Neural progenitor cell (in vitro differentiated cells): ENCODE measurements around the gene ARAP2. TPM values are rescaled to one million over a fixed set of nuclear protein-coding genes. Genes with fewer than 3 reads are reported as not detected.

Source experiments
- DNase-seq: peaks from one replicate; pipeline ENCODE4 v3.0.0-alpha.2; 2016; ENCODE audit warnings: low spot score
- H2AFZ ChIP-seq: fragments of 200-600 bp; sonication (generic); replicated peaks from 2 replicates; pipeline ENCODE4 v1.6.1; 2016; ENCODE audit warnings: antibody characterized with exemption
- H3F3A ChIP-seq: fragments of 200-600 bp; sonication (generic); 2 replicates; pipeline ENCODE4 v1.6.1; 2016; ENCODE audit warnings: antibody characterized with exemption, low read depth
- H3K27ac ChIP-seq: fragments of 200-600 bp; sonication (generic); 2 replicates; pipeline ENCODE4 v1.5.1; 2016; ENCODE audit warnings: mild to moderate bottlenecking
- H3K27me3 ChIP-seq: fragments of 200-600 bp; sonication (generic); 2 replicates; pipeline ENCODE4 v1.6.1; 2016; ENCODE audit warnings: mild to moderate bottlenecking, moderate library complexity
- H3K36me3 ChIP-seq: fragments of 200-600 bp; sonication (generic); 2 replicates; pipeline ENCODE4 v1.5.1; 2016
- H3K4me1 ChIP-seq: fragments of 200-600 bp; sonication (generic); 2 replicates; pipeline ENCODE4 v1.6.1; 2016; ENCODE audit warnings: mixed run types
- H3K4me2 ChIP-seq: fragments of 200-600 bp; sonication (generic); 2 replicates; pipeline ENCODE4 v1.6.1; 2016
- H3K4me3 ChIP-seq: fragments of 200-600 bp; sonication (generic); 2 replicates; pipeline ENCODE4 v1.5.1; 2016
- H3K79me2 ChIP-seq: fragments of 200-600 bp; sonication (generic); 2 replicates; pipeline ENCODE4 v1.6.1; 2016; ENCODE audit warnings: low read depth
- H3K9ac ChIP-seq: fragments of 200-600 bp; sonication (generic); 2 replicates; pipeline ENCODE4 v1.6.1; 2016
- H3K9me3 ChIP-seq: fragments of 200-600 bp; sonication (generic); 2 replicates; pipeline ENCODE4 v1.5.1; 2016; ENCODE audit warnings: low read depth
- H4K20me1 ChIP-seq: fragments of 200-600 bp; sonication (generic); 2 replicates; pipeline ENCODE4 v1.6.1; 2016; ENCODE audit warnings: low read depth
- H3K27ac Mint-ChIP-seq: 3 replicates; pipeline ENCODE4 v1.8.0; 2021; ENCODE audit warnings: mixed read lengths
- H3K27me3 Mint-ChIP-seq: 2 replicates; pipeline ENCODE4 v1.8.0; 2022; ENCODE audit warnings: low read depth, mild to moderate bottlenecking, inconsistent platforms, moderate library complexity, mixed read lengths; ENCODE audit not compliant: insufficient read depth
- H3K36me3 Mint-ChIP-seq: 3 replicates; pipeline ENCODE4 v1.8.0; 2021; ENCODE audit warnings: mixed read lengths
- H3K4me1 Mint-ChIP-seq: 3 replicates; pipeline ENCODE4 v1.8.0; 2021; ENCODE audit warnings: mixed read lengths
- H3K4me3 Mint-ChIP-seq: 3 replicates; pipeline ENCODE4 v1.8.0; 2021; ENCODE audit warnings: mild to moderate bottlenecking, moderate library complexity, mixed read lengths
- H3K9me3 Mint-ChIP-seq: 3 replicates; pipeline ENCODE4 v1.8.0; 2020; ENCODE audit warnings: mixed read lengths
- EZH2 ChIP-seq: fragments of 200-600 bp; sonication (generic); IDR thresholded peaks from 2 replicates; pipeline ENCODE4 v1.6.1; 2017; ENCODE audit warnings: antibody characterized with exemption, mild to moderate bottlenecking, moderate library complexity
- EZH2phosphoT487 ChIP-seq: fragments of 200-600 bp; sonication (generic); IDR thresholded peaks from 2 replicates; pipeline ENCODE4 v1.6.1; 2017; ENCODE audit warnings: antibody characterized with exemption
- total RNA-seq: library from RNA; depleted of rRNA; stranded (reverse); fragments of >200 nt; gene quantifications from 2 replicates; pipeline ENCODE4 v1.2.3, GENCODE V29; 2015; ENCODE audit warnings: low replicate concordance
- TF ChIP-seq, protein P1 (sequence below): fragments of 200-600 bp; sonication (generic); IDR thresholded peaks from 2 replicates; pipeline ENCODE4 v1.5.1; 2017; ENCODE audit warnings: antibody characterized with exemption, mild to moderate bottlenecking

ARAP2 gene
- total RNA-seq, 1 donor from 2014 or later = 1.6 TPM

DNA sequence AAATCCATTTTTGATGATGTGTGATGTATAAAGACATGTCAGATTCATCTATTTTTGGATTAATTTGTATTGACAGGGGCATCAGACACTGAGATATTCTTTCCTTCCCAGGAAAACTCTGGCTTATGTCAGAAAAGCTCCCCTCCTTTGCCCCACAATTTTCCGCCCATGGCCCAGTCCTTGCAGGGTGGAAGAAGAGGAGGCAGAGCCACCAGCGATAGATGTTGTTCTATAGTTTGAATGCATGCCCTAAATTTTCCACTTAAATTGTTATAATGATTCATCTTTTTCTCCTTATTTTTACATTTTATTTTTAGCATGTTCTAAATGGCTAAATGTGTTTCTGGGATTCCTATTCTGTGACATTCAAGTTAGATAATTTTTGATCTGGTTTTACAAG, 149.3 kb downstream of the ARAP2 start:
- TF ChIP-seq, protein P1, sequence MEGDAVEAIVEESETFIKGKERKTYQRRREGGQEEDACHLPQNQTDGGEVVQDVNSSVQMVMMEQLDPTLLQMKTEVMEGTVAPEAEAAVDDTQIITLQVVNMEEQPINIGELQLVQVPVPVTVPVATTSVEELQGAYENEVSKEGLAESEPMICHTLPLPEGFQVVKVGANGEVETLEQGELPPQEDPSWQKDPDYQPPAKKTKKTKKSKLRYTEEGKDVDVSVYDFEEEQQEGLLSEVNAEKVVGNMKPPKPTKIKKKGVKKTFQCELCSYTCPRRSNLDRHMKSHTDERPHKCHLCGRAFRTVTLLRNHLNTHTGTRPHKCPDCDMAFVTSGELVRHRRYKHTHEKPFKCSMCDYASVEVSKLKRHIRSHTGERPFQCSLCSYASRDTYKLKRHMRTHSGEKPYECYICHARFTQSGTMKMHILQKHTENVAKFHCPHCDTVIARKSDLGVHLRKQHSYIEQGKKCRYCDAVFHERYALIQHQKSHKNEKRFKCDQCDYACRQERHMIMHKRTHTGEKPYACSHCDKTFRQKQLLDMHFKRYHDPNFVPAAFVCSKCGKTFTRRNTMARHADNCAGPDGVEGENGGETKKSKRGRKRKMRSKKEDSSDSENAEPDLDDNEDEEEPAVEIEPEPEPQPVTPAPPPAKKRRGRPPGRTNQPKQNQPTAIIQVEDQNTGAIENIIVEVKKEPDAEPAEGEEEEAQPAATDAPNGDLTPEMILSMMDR = no peak
- TF ChIP-seq EZH2 (no peak), EZH2phosphoT487 (no peak)
- no peaks in the 10 kb centered on the region for H3K27me3 Mint-ChIP-seq
- no peaks in the 10 kb centered on the region for H3K79me2 ChIP-seq

DNA sequence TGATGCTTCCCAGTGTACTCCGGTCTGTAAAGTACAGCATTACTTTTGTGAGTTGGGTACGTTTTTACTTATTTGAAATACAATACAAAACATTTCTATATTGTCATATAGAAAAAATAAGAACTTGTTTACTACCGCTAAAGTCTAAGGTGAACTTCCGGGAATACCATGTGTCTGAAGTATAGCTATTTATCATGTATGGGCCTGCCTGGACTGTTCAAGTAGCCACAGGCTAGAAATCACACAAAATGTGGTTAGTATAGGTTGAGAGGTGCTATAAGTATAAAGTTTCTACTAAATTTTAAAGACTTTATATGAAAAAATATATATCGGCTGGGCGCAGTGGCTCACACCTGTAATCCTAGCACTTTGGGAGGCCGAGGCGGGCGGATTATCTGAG, 152.3 kb downstream of the ARAP2 start:
- Mint-ChIP-seq H3K36me3 (no peaks in the 10 kb centered on the region), H3K27ac (no peak overlapping the region), H3K27me3 (no peaks in the 10 kb centered on the region), H3K9me3 (no peaks in the 10 kb centered on the region), H3K4me3 (no peak overlapping the region), H3K4me1 (peaks cover 19% of the 10 kb centered on the region)
- Histone ChIP-seq H3K79me2 (no peaks in the 10 kb centered on the region), H3K4me3 (no peak overlapping the region), H2AFZ (no peak overlapping the region), H3K9ac (no peak overlapping the region), H3F3A (no peaks in the 10 kb centered on the region), H3K4me1 (peaks cover 9% of the 10 kb centered on the region), H3K4me2 (no peak overlapping the region), H3K27ac (no peak overlapping the region), H3K9me3 (no peaks in the 10 kb centered on the region), H3K36me3 (no peaks in the 10 kb centered on the region), H3K27me3 (no peaks in the 10 kb centered on the region), H4K20me1 (no peaks in the 10 kb centered on the region)
- no peak for DNase-seq
- TF ChIP-seq EZH2phosphoT487 (no peak), EZH2 (no peak)
- TF ChIP-seq, protein P1 = no peak

More for the DNA sequence above, 149.3 kb downstream of the ARAP2 start:
- Histone ChIP-seq H3K27me3 (no peaks in the 10 kb centered on the region), H3K36me3 (no peaks in the 10 kb centered on the region), H3K9ac (no peak overlapping the region), H2AFZ (no peak overlapping the region), H3K4me2 (no peak overlapping the region), H3K27ac (no peak overlapping the region), H4K20me1 (no peaks in the 10 kb centered on the region), H3K9me3 (no peaks in the 10 kb centered on the region), H3K4me3 (no peak overlapping the region), H3K4me1 (no peaks in the 10 kb centered on the region), H3F3A (no peaks in the 10 kb centered on the region)
- Mint-ChIP-seq H3K36me3 (no peaks in the 10 kb centered on the region), H3K27ac (no peak overlapping the region), H3K4me3 (no peak overlapping the region), H3K9me3 (no peaks in the 10 kb centered on the region), H3K4me1 (no peaks in the 10 kb centered on the region)
- no peak for DNase-seq

- TF ChIP-seq EZH2phosphoT487 (no peak), EZH2 (no peak)
- TF ChIP-seq, protein P1 = no peak
- Histone ChIP-seq H4K20me1 (no peaks in the 10 kb centered on the region), H3K36me3 (no peaks in the 10 kb centered on the region), H3K4me3 (no peak overlapping the region), H3F3A (no peaks in the 10 kb centered on the region), H3K27ac (no peak overlapping the region), H3K9ac (no peak overlapping the region), H3K9me3 (no peaks in the 10 kb centered on the region), H3K4me1 (peaks cover 9% of the 10 kb centered on the region), H3K4me2 (peak overlapping the region; percentile 12), H3K79me2 (no peaks in the 10 kb centered on the region), H2AFZ (peak overlapping the region; percentile 17), H3K27me3 (no peaks in the 10 kb centered on the region)
- Mint-ChIP-seq H3K27ac (no peak overlapping the region), H3K27me3 (no peaks in the 10 kb centered on the region), H3K4me3 (no peak overlapping the region), H3K9me3 (no peaks in the 10 kb centered on the region), H3K4me1 (peaks cover 19% of the 10 kb centered on the region), H3K36me3 (no peaks in the 10 kb centered on the region)
- DNase-seq = peak; percentile 19
Observed at GRCh38 chr4:36088542-36088941, 155.8 kb downstream of the ARAP2 start.
